Measurements from ENCODE around the gene CPVL. TPM values are rescaled to one million over a fixed set of nuclear protein-coding genes. Genes with fewer than 3 reads are reported as not detected.

CPVL gene
- total RNA-seq, 4 donors from 2014 or later: 8.1 to 17.1 (median 10.1) TPM

DNA sequence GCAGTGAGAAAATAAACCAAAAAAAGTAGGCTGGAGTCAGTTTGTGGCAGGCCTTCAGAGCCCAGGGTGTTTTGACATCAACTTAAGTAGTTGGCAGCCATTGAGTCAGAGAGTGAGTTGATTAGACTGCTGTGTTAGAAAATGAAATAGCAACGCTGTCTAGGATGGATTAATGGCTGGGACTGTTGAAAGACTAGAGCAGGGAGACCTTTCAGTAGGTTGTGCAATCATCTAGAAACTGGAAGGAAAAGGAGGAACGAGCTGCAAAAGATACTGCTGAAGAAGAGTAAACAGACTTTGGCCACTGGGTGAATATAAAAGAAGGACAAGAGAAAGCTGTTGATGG, 159.6 kb downstream of the CPVL start:
- no peak for DNase-seq (ENCODE audit: low spot score in 2 of 2)
- TF ChIP-seq POLR2A (IDR thresholded peaks at IDR 0.05): no peak
- TF ChIP-seq, protein P1, sequence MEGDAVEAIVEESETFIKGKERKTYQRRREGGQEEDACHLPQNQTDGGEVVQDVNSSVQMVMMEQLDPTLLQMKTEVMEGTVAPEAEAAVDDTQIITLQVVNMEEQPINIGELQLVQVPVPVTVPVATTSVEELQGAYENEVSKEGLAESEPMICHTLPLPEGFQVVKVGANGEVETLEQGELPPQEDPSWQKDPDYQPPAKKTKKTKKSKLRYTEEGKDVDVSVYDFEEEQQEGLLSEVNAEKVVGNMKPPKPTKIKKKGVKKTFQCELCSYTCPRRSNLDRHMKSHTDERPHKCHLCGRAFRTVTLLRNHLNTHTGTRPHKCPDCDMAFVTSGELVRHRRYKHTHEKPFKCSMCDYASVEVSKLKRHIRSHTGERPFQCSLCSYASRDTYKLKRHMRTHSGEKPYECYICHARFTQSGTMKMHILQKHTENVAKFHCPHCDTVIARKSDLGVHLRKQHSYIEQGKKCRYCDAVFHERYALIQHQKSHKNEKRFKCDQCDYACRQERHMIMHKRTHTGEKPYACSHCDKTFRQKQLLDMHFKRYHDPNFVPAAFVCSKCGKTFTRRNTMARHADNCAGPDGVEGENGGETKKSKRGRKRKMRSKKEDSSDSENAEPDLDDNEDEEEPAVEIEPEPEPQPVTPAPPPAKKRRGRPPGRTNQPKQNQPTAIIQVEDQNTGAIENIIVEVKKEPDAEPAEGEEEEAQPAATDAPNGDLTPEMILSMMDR (IDR thresholded peaks at IDR 0.05): no peak
- TF ChIP-seq POLR2AphosphoS5 (IDR thresholded peaks at IDR 0.05): peak in 2 of 3 donors; percentile 41 to 57
- peaks cover 63% of the 10 kb centered on the region for H3K4me1 ChIP-seq
- H3K36me3 ChIP-seq: no peaks in the 10 kb centered on the region
- H3K9me3 ChIP-seq: no peaks in the 10 kb centered on the region
- H3K4me3 ChIP-seq: no peak overlapping the region
- H3K27ac ChIP-seq: peak overlapping the region; percentile 74
- 19% methylated on average over 2 of the region's 2 CpGs for WGBS
- H3K27me3 ChIP-seq: no peaks in the 10 kb centered on the region

DNA sequence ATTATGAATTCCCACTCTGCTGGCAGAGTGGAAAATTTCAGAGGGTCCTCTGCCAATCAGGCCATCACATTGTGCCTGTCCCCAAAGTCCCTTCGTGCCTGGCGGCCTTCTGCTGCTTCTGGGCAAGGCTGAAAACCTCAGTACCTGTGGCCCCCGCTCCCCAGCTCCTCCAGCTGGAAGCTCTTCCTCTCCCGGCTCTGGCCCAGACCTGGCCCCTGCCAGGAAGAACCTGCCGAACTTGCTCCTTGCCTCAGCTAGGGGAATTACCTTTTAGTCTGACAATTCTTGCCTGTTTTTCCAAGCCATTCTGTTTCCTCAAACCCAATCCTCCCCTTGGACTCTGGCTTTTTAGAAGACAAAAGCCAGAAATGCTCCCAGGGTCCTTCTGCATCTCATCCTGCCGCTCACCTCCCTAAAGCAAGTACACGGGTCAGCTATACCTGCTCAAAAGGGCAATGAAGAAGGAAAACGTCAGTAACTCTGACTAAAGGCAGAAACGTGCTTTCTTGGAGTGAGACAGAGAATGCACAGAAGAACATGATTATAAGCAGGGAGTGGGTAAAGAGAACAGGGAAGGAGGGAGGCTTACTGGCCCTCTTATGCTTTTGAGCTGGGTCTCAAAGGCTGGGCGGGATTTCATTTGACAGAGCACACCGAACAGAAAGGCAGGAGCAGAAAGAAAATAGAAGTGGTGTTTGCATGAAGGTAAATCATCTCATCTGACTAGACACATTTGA, 160.1 kb downstream of the CPVL start:
- Histone ChIP-seq H3K4me1 (peaks cover 64% of the 10 kb centered on the region), H3K4me3 (no peak overlapping the region), H3K9me3 (no peaks in the 10 kb centered on the region), H3K36me3 (no peaks in the 10 kb centered on the region), H3K27ac (peak overlapping the region; percentile 74), H3K27me3 (no peaks in the 10 kb centered on the region)
- DNase-seq (ENCODE audit: low spot score in 2 of 2): no peak
- WGBS: 40% methylated on average over 11 of the region's 11 CpGs
- TF ChIP-seq EP300 (IDR thresholded peaks at IDR 0.05) (no peak), POLR2A (IDR thresholded peaks at IDR 0.05) (no peak), POLR2AphosphoS5 (IDR thresholded peaks at IDR 0.05) (no peak)
- TF ChIP-seq, protein P1 (IDR thresholded peaks at IDR 0.05): no peak

DNA sequence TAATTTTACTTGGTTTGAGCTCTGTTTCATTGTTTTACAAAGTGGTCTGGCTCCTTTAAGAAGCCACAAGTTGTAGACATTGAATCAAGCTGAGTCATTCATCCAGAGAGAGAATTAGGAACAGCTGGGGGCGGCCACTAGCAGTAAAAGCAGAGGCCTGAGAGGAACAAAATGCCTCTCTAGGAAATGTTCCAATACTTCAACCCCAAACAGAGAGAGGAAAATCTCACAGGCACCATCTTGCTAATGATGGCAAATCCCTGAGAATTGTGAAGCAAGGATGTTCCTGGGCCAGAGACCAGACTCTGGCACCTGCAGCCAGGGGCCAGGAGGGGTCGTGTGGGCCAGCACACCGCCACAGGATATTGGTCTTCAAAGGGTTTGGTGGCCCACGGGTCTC, 161.7 kb downstream of the CPVL start:
- H3K27me3 ChIP-seq: no peaks in the 10 kb centered on the region
- peak overlapping the region; percentile 36 for H3K27ac ChIP-seq
- H3K9me3 ChIP-seq: no peaks in the 10 kb centered on the region
- H3K4me3 ChIP-seq: no peak overlapping the region
- H3K4me1 ChIP-seq: peaks cover 62% of the 10 kb centered on the region
- H3K36me3 ChIP-seq: no peaks in the 10 kb centered on the region
- no peak for DNase-seq (ENCODE audit: low spot score in 2 of 2)
- TF ChIP-seq, protein P1 (IDR thresholded peaks at IDR 0.05): no peak
- TF ChIP-seq POLR2AphosphoS5 (IDR thresholded peaks at IDR 0.05): no peak
- no peak for TF ChIP-seq EP300 (IDR thresholded peaks at IDR 0.05)
- no peak for TF ChIP-seq POLR2A (IDR thresholded peaks at IDR 0.05)
- 53% methylated on average over 4 of the region's 4 CpGs for WGBS

DNA sequence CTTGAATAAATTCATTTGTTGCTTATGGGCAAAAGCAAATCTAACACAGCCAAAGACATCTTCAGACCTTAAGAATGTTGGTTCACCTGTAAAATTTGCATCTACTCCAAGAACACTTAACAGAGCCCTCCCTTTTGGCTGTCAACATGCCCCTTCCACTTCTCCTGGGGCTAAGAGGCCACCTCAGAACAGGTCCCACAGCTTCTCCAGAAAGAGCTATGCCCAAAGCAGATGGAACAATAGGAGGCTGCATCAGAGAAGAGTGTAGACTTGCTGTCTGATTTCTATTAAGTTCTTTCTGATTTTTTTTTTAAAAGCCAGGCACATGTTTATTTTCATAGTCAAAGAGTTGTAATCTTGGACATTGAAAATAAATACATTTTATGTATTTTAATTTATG, 162.1 kb downstream of the CPVL start:
- no peak for DNase-seq (ENCODE audit: low spot score in 2 of 2)
- H3K27ac ChIP-seq: no peak overlapping the region

More for the DNA sequence above, 162.1 kb downstream of the CPVL start:
- Histone ChIP-seq H3K9me3 (no peaks in the 10 kb centered on the region), H3K36me3 (no peaks in the 10 kb centered on the region), H3K4me3 (no peak overlapping the region), H3K27me3 (no peaks in the 10 kb centered on the region), H3K4me1 (peaks cover 58% of the 10 kb centered on the region)
- TF ChIP-seq POLR2AphosphoS5 (IDR thresholded peaks at IDR 0.05) (no peak), EP300 (IDR thresholded peaks at IDR 0.05) (no peak), POLR2A (IDR thresholded peaks at IDR 0.05) (no peak)
- TF ChIP-seq, protein P1 (IDR thresholded peaks at IDR 0.05): no peak

All from suprapubic skin (tissue), 4 donors.